CD4-positive, CD25-positive, alpha-beta regulatory T cell (primary cell): ENCODE results near the gene ASPSCR1. TPM values are rescaled to one million over a fixed set of nuclear protein-coding genes. Genes with fewer than 3 reads are reported as not detected.

Source experiments
- ATAC-seq, 2 donors: fragments of 150-1000 bp; cut with Tn5 transposase; one replicate each; pipeline ENCODE4 v1.10.0; 2021; ENCODE audit warnings: low read depth in 2 of 2, moderate number of reproducible peaks in 2 of 2, moderate library complexity in 1 of 2
- DNase-seq, 3 donors: peaks; one replicate each; pipeline versions ENCODE4 v3.0.0 to v3.0.0-alpha.2; 2012 to 2022; ENCODE audit warnings: mixed read lengths in 1 of 3
- H3K27ac ChIP-seq: one replicate; pipeline ENCODE4 v1.7.0; 2013; ENCODE audit warnings: mild to moderate bottlenecking, low read length; ENCODE audit not compliant: insufficient read depth, poor library complexity, severe bottlenecking
- H3K27me3 ChIP-seq: one replicate; pipeline ENCODE4 v1.7.0; 2013; ENCODE audit warnings: low read length; ENCODE audit not compliant: control insufficient read depth, insufficient read depth
- H3K36me3 ChIP-seq: one replicate; pipeline ENCODE4 v1.7.0; 2013; ENCODE audit warnings: mild to moderate bottlenecking, low read length, moderate library complexity; ENCODE audit not compliant: control insufficient read depth, insufficient read depth
- H3K4me1 ChIP-seq: 2 replicates; pipeline ENCODE4 v1.7.0; 2013; ENCODE audit warnings: mild to moderate bottlenecking, low read length; ENCODE audit not compliant: insufficient read depth, control insufficient read depth, poor library complexity, severe bottlenecking
- H3K4me3 ChIP-seq: one replicate; pipeline ENCODE4 v1.7.0; 2013; ENCODE audit warnings: low read depth, mild to moderate bottlenecking, low read length, moderate library complexity
- H3K9me3 ChIP-seq, 2 experiments: 1 replicate in 1 of 2; 2 replicates in 1 of 2; pipeline ENCODE4 v1.7.0; 2013; ENCODE audit warnings: low read length in 2 of 2, mild to moderate bottlenecking in 1 of 2, moderate library complexity in 1 of 2; ENCODE audit not compliant: control insufficient read depth in 2 of 2
- H3K27ac Mint-ChIP-seq, 3 donors: one replicate each; pipeline ENCODE4 v1.8.0; 2020 to 2022; ENCODE audit warnings: mild to moderate bottlenecking in 3 of 3, mixed read lengths in 3 of 3, moderate library complexity in 2 of 3
- H3K27me3 Mint-ChIP-seq: one replicate; pipeline ENCODE4 v1.8.0; 2022; ENCODE audit warnings: mild to moderate bottlenecking, mixed read lengths
- H3K36me3 Mint-ChIP-seq: one replicate; pipeline ENCODE4 v1.8.0; 2020; ENCODE audit warnings: mixed read lengths
- H3K4me1 Mint-ChIP-seq, 4 donors: one replicate each; pipeline ENCODE4 v1.8.0; 2020 to 2022; ENCODE audit warnings: mixed read lengths in 4 of 4, mild to moderate bottlenecking in 1 of 4
- H3K4me3 Mint-ChIP-seq, 4 donors: one replicate each; pipeline ENCODE4 v1.8.0; 2020 to 2022; ENCODE audit warnings: mild to moderate bottlenecking in 4 of 4, mixed read lengths in 4 of 4, moderate library complexity in 3 of 4
- H3K9me3 Mint-ChIP-seq, 7 donors: one replicate each; pipeline ENCODE4 v1.8.0; 2020 to 2022; ENCODE audit warnings: mixed read lengths in 7 of 7, mild to moderate bottlenecking in 3 of 7, moderate library complexity in 2 of 7
- polyA plus RNA-seq, 4 donors: library from polyadenylated mRNA; unstranded; fragments of 300-500 nt; fragmentation: Illumina TruSeq; gene quantifications; one replicate each; pipeline ENCODE4 v1.2.3, GENCODE V29; 2021
- total RNA-seq: library from RNA; stranded (reverse); gene quantifications from one replicate; pipeline ENCODE4 v1.2.3, GENCODE V29; 2022

Gene ASPSCR1
- total and polyA plus RNA-seq, 5 donors from 2014 or later = 25.2 to 41.4 (median 29.1) TPM

DNA sequence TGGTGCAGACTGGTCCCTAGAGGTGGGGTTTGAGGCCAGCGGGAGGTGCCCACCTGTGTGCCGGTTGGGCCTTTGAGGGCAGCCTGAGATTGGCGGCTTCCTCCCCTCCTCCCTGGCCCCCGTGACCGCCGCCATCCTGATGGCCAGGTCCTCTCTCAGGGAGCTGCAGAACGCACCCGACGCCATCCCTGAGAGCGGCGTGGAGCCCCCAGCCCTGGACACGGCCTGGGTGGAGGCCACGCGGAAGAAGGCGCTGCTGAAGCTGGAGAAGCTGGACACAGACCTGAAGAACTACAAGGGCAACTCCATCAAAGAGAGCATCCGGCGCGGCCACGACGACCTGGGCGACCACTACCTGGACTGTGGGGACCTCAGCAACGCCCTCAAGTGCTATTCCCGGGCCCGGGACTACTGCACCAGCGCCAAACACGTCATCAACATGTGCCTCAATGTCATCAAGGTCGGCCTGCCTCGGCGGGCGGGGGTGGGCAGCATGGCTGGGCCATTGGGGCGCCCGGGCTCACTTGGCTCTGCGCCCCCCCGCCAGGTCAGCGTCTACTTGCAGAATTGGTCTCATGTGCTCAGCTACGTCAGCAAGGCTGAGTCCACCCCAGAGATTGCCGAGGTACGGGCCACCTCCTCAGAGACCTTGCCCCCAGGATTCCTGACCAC is 77.1 kb downstream of the ASPSCR1 start:
- H3K4me1 Mint-ChIP-seq = peaks cover 0 to 21% (median 6%) of the 10 kb centered on the region in 4 donors
- ATAC-seq (no peak), DNase-seq (no peak)
- H3K4me3 Mint-ChIP-seq = peak overlapping the region in 2 of 4 donors; percentile 29 to 43
- no peaks in the 10 kb centered on the region for H3K9me3 Mint-ChIP-seq
- H3K36me3 Mint-ChIP-seq = peaks cover 5% of the 10 kb centered on the region
- peaks cover 24% of the 10 kb centered on the region for H3K36me3 ChIP-seq
- no peak overlapping the region for H3K27ac Mint-ChIP-seq
- H3K4me3 ChIP-seq = no peak overlapping the region
- no peaks in the 10 kb centered on the region for H3K27me3 Mint-ChIP-seq
- H3K9me3 ChIP-seq = no peaks in the 10 kb centered on the region
- no peak overlapping the region for H3K27ac ChIP-seq
- H3K27me3 ChIP-seq = no peaks in the 10 kb centered on the region
- H3K4me1 ChIP-seq = peaks cover 23% of the 10 kb centered on the region

DNA sequence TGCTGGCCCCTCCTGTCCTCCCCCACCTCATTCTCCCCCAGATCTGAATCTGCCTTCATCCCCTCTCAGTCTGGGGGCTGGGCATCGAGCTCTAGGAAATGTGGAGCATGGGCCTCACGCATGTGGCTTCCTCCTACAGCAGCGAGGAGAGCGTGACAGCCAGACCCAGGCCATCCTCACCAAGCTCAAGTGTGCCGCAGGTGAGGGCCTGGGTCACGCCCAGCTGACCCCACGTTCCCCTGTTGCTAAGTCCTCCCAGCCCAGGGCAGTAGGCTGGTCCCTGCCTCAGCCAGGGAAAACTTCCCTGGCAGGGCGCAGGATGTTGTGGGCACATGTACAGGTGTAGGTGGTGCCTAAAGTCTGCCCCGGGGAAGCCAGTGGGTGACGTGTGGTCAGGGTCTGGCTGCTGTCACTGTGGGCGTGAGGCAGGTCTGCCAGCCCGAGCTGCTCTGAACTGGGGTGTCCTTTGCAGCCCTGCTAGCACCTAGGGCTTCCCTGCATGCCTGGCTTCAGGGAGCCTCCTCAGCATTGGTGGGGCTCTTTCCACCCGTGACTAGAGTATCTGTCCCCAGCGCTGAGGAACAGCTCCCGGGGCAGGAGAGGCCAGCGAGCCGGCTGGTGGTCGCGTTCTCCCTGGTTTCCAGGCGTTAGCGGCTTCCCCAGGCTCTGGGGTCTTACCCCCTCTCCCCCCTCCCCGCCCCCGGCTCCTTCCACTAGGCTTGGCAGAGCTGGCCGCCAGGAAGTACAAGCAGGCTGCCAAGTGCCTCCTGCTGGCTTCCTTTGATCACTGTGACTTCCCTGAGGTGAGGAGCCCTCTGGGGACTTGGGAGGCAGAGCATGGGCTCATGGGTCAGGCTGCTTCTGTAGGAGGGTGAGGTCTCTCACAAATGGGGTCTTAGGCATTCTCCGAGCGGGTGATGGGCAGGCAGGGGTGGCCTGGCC is 77.9 kb downstream of the ASPSCR1 start:
- H3K27me3 ChIP-seq = no peaks in the 10 kb centered on the region
- peaks cover 0 to 18% (median 6%) of the 10 kb centered on the region in 4 donors for H3K4me1 Mint-ChIP-seq
- H3K27ac Mint-ChIP-seq = peak overlapping the region in 1 of 3 donors; percentile 52
- H3K4me3 Mint-ChIP-seq = peak overlapping the region in 2 of 4 donors; percentile 39 to 43
- H3K4me1 ChIP-seq = peaks cover 23% of the 10 kb centered on the region
- H3K36me3 Mint-ChIP-seq = peaks cover 5% of the 10 kb centered on the region
- ATAC-seq (no peak), DNase-seq (no peak)
- no peak overlapping the region for H3K27ac ChIP-seq
- no peaks in the 10 kb centered on the region for H3K9me3 ChIP-seq
- no peak overlapping the region for H3K4me3 ChIP-seq
- H3K9me3 Mint-ChIP-seq = no peaks in the 10 kb centered on the region
- H3K27me3 Mint-ChIP-seq = no peaks in the 10 kb centered on the region
- H3K36me3 ChIP-seq = peaks cover 25% of the 10 kb centered on the region

DNA sequence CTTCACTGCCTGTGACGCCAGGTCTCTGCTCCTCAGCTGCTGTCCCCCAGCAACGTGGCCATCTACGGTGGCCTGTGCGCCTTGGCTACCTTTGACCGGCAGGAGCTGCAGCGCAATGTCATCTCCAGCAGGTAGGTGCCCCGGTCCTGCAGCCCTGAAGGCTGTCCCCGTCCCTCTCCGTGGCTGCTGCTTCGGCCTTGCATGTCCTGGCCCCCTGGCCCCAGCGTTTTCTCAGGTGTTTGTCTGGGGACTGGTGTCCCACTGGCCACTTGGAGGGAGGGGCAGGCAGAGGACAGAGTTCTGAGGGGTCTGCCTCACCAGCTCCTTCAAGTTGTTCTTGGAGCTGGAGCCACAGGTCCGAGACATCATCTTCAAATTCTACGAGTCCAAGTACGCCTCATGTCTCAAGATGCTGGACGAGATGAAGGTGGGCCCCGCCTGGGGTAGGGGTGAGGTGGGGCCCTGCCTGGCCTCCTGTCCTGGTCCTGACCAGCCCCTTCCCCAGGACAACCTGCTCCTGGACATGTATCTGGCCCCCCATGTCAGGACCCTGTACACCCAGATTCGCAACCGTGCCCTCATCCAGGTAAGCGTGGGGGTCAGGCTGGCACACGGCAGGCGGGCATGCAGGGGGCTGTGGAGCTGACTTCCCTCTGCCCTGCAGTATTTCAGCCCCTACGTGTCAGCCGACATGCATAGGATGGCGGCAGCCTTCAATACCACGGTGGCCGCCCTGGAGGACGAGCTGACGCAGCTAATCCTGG is 78.7 kb downstream of the ASPSCR1 start:
- Mint-ChIP-seq H3K4me1 (peaks cover 0 to 11% (median 3%) of the 10 kb centered on the region in 4 donors), H3K4me3 (no peak overlapping the region)
- H3K36me3 ChIP-seq = peaks cover 27% of the 10 kb centered on the region

DNA sequence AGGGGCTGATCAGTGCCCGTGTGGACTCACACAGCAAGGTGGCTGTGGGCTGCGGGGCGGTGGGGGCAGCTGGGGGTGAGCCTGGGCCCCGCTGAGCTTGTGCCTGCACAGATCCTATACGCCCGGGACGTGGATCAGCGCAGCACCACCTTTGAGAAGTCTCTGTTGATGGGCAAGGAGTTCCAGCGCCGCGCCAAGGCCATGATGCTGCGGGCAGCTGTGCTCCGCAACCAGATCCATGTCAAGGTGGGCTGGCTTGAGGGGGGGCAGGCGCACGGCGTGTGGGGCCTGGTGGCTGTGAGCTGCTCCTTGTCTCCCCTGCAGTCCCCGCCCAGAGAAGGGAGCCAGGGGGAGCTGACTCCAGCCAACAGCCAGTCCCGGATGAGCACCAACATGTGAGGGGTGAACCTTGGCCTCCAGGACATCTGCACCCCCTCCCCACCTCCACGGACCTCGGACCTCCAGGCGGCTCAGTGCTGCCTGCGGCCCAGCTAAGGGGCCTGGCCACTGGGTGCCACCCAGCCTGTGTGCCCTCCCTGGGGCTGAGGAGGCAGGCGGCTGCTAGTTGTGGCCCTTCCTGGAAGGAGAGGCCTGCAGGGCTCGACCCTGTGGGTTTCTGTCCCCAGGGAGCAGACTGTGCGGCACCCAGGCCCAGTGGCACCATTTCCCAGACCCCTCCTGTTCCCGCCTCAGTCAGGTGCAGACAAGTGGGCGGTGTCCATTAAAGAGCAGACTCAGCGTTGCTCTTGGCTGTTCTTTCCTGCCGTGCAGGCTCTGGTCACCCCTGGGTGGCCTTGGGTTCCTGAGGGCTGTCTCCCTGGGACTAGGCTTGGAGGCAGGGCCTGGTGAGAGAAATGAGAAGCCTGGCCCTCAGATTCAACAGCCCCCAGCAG is 79.5 kb downstream of the ASPSCR1 start:
- DNase-seq (no peak), ATAC-seq (no peak)
- Histone ChIP-seq H3K4me1 (peaks cover 17% of the 10 kb centered on the region), H3K4me3 (no peak overlapping the region), H3K27me3 (no peaks in the 10 kb centered on the region), H3K36me3 (peaks cover 30% of the 10 kb centered on the region), H3K9me3 (no peaks in the 10 kb centered on the region), H3K27ac (no peak overlapping the region)
- peaks cover 5% of the 10 kb centered on the region for H3K36me3 Mint-ChIP-seq
- no peak overlapping the region for H3K27ac Mint-ChIP-seq
- H3K9me3 Mint-ChIP-seq = peaks cover 0 to 2% (median 0%) of the 10 kb centered on the region in 7 donors
- peaks cover 0 to 11% (median 3%) of the 10 kb centered on the region in 4 donors for H3K4me1 Mint-ChIP-seq
- H3K4me3 Mint-ChIP-seq = no peak overlapping the region
- no peaks in the 10 kb centered on the region for H3K27me3 Mint-ChIP-seq

More for the DNA sequence above, 78.7 kb downstream of the ASPSCR1 start:
- Histone ChIP-seq H3K4me3 (no peak overlapping the region), H3K27ac (no peak overlapping the region), H3K9me3 (no peaks in the 10 kb centered on the region), H3K4me1 (peaks cover 17% of the 10 kb centered on the region), H3K27me3 (no peaks in the 10 kb centered on the region)
- no peaks in the 10 kb centered on the region for H3K27me3 Mint-ChIP-seq
- peaks cover 5% of the 10 kb centered on the region for H3K36me3 Mint-ChIP-seq
- DNase-seq (no peak), ATAC-seq (no peak)
- H3K27ac Mint-ChIP-seq = peak overlapping the region in 1 of 3 donors; percentile 56
- peaks cover 0 to under 1% (median 0%) of the 10 kb centered on the region in 7 donors for H3K9me3 Mint-ChIP-seq

DNA sequence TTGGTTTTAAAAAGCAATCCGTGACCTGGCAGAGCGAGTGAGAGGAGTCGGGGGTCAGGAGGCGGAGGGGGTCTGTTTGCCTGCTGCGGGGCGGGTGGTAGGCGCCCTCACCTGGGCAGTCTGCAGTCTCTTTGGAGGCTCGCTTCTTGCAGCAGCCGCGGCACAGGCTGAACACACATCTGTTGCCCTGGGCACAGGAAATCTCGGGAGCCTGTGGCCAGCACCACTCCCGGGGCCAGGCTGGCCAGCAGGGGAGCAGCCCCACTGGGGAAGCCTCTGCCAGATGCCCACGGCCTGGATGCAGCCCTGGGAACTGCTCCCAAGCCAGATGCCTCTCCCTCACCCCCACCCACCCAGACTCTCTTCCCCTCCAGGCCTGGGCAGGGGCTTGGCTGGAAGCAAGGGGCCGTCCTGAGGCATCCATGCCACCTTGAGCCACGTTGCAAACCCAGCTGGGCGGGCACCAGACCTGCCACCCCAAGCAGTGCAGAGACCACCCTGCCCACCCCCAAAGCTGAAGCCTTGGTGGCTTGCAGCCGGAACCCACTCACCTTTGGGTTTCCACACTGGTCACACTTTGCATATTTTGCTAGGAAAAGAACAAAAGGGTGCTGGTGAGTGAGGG is 80.9 kb downstream of the ASPSCR1 start:
- peaks cover 33% of the 10 kb centered on the region for H3K36me3 ChIP-seq
- H3K27me3 ChIP-seq = no peaks in the 10 kb centered on the region
- no peak for DNase-seq
- H3K9me3 ChIP-seq = no peaks in the 10 kb centered on the region
- H3K4me3 Mint-ChIP-seq = peak overlapping the region in 2 of 4 donors; percentile 22 to 74
- no peak overlapping the region for H3K4me3 ChIP-seq
- H3K9me3 Mint-ChIP-seq = peaks cover 0 to 2% (median 0%) of the 10 kb centered on the region in 7 donors
- no peak for ATAC-seq
- no peaks in the 10 kb centered on the region for H3K27me3 Mint-ChIP-seq
- peak overlapping the region in 1 of 3 donors; percentile 56 for H3K27ac Mint-ChIP-seq
- no peak overlapping the region for H3K27ac ChIP-seq
- peaks cover 0 to 5% (median under 1%) of the 10 kb centered on the region in 4 donors for H3K4me1 Mint-ChIP-seq
- H3K36me3 Mint-ChIP-seq = peaks cover 5% of the 10 kb centered on the region
- peaks cover 6% of the 10 kb centered on the region for H3K4me1 ChIP-seq

DNA sequence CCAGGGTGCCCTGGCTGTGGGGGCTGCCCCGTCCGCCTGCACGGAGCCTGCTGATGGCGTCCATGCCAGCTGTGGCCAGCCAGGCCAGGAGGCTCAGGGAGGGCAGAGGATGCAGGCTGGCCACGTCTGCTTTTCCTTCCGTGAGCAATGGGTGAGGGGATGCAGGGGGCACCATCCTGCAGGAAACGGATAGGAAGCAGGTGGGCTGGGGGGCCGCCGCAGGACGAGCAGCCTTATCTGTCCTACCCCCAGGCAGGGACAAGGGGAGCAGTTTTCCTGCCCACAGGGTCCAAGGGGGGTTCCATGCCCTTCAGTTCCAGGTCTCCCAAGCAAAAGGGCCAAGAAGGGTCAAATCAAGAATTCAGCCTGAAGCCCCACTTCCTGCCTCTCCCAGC is 81.4 kb downstream of the ASPSCR1 start:
- no peak for ATAC-seq
- H3K36me3 ChIP-seq = peaks cover 32% of the 10 kb centered on the region
- peaks cover 0 to 4% (median 0%) of the 10 kb centered on the region in 4 donors for H3K4me1 Mint-ChIP-seq
- no peak overlapping the region for H3K27ac ChIP-seq
- no peak for DNase-seq
- peak overlapping the region in 1 of 4 donors; percentile 55 for H3K4me3 Mint-ChIP-seq
- H3K36me3 Mint-ChIP-seq = peaks cover 5% of the 10 kb centered on the region
- H3K27ac Mint-ChIP-seq = peak overlapping the region in 1 of 3 donors; percentile 56
- no peaks in the 10 kb centered on the region for H3K27me3 Mint-ChIP-seq
- no peaks in the 10 kb centered on the region for H3K27me3 ChIP-seq
- peaks cover 0 to 2% (median 0%) of the 10 kb centered on the region in 7 donors for H3K9me3 Mint-ChIP-seq
- H3K4me3 ChIP-seq = no peak overlapping the region
- no peaks in the 10 kb centered on the region for H3K9me3 ChIP-seq
- peaks cover 5% of the 10 kb centered on the region for H3K4me1 ChIP-seq
